Smooth muscle cell of the brain vasculature (primary cell): ENCODE measurements around the gene CACNB1.

Experiments
- DNase-seq: peaks from one replicate; pipeline ENCODE4 v3.0.0-alpha.2; 2012; ENCODE audit warnings: low read depth, low spot score

CACNB1 gene

GRCh38 chr17:39197380-39198185, at the start of gene CACNB1:
Gene CACNB1, minus strand, starts transcription at chr17:39197669. Its CDS starts 174 bp downstream, at chr17:39197495.
- DNase-seq, result peak; percentile 46

GRCh38 chr17:39246274-39246673, 48.8 kb upstream of the CACNB1 start:
- DNase-seq, result no peak

GRCh38 chr17:39244600-39245570, 47.4 kb upstream of the CACNB1 start:
- peak; percentile 76 for DNase-seq

GRCh38 chr17:39244016-39244599, 46.6 kb upstream of the CACNB1 start:
- no peak for DNase-seq

DNA sequence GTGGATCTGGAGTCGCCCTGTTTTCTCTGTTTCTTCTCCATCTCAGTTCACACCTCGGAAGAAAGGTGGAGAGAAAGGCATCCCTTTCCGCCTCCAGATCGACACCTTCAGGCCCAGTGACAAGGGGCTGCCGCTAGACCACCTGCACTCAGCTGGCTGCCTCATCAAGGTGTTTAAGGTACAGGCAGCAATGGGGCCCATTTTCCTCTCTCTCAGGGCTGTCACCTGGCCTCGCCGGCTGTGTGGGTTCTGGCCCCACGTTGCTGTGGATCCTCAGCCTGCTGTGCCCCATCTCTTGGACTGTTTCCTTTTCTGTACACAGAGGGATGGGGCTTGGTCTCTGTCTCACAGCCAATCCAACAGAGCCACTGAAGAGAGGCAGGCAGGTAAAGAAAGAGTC, 45.7 kb upstream of the CACNB1 start:
- DNase-seq, result no peak

DNA sequence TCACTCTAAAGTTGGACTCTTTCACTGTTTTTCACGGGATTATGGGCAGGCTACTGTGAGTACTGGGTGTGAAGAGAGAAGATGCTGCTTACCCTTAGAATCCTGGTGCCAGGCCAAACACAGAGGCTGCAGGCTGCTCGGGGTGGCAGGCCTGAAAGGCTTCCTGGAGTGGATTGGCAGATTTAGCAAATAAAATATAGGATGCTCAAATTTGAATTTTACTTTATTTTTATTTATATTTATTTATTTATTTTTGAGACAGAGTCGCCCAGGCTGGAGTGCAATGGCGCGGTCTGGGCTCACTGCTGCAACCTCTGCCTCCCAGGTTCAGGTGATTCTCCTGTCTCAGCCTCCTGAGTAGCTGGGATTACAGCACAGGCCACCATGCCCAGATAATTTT, 43.2 kb upstream of the CACNB1 start:
- DNase-seq, result no peak

GRCh38 chr17:39239640-39240314, 42.3 kb upstream of the CACNB1 start:
- no peak for DNase-seq

DNA sequence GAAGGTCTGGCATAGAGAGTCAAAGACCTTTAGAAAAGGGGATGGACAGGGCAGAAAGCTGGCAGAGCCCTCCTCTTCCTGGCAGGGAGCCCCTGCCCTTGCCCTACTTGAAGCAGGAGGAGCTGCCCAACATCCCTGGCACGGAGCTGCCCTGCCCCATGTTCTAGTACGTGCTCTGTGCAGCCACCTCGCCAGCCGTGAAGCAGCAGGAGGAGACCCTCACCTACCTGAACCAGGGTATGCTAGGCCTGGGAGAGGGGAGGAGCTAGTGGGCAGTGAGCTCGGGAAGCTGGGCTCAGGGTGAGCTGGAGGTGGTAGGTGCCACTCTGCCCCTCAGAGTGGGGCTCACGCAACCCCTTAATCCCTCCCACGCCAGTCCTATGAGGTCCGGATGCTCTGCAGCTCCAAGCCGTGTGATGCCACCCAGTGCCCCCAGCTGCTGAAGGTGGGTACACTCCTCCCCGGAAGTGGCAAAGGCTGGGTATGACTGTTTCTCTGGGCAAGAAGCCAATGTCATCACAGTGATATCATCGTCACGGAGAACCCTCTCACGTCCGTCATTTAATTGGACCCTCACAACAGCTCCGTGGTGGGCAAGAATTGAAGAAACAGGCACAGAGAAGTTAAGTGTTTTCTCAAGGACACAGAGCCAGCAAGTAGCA, 41.0 kb upstream of the CACNB1 start:
- no peak for DNase-seq

DNA sequence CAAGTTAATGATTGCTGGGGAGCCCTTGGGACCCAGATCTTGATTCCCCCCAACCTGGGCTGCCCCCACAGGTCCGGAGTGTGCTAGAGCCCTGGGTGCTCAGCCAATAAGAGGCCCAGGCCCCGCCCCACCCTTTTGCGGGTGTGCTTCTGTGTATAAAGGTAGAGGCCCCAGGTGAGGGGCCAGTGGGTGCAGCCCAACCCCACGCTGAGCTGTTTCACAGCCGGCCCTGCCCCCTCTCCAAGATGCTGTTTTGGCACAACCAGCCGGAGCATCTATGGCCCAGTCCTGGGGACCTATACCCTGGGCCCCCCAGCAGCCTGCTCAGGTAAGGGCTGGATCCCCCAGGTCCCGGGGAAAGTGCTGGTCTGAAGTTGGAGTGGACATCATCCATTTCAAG, 40.1 kb upstream of the CACNB1 start:
- DNase-seq, result no peak

DNA sequence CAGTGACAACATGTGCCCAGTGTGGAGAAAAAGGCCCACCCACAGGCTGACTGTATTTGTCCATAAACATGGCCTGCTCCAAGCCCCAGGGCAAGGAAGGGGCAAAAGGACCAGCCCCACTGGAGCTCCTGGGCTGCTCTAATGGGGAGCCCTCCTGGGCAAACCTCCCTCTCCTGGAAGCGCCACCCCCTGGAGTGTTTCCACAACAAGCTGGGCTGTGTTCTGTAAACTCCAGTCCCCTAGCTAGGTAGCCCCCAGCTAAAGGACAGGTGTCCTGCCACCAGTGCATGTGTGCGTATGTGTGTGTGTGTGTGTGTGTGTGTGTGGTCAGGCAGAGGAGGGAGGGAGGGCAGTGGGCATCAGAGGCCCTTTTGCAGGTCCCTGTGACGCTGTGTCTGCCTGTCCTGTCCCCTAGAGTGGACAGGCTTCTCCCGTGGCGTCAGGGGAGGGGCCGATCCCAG, 39.5 kb upstream of the CACNB1 start:
- DNase-seq, result no peak

- no peak for DNase-seq
Measured at GRCh38 chr17:39236450-39236927, 39.0 kb upstream of the CACNB1 start.

DNA sequence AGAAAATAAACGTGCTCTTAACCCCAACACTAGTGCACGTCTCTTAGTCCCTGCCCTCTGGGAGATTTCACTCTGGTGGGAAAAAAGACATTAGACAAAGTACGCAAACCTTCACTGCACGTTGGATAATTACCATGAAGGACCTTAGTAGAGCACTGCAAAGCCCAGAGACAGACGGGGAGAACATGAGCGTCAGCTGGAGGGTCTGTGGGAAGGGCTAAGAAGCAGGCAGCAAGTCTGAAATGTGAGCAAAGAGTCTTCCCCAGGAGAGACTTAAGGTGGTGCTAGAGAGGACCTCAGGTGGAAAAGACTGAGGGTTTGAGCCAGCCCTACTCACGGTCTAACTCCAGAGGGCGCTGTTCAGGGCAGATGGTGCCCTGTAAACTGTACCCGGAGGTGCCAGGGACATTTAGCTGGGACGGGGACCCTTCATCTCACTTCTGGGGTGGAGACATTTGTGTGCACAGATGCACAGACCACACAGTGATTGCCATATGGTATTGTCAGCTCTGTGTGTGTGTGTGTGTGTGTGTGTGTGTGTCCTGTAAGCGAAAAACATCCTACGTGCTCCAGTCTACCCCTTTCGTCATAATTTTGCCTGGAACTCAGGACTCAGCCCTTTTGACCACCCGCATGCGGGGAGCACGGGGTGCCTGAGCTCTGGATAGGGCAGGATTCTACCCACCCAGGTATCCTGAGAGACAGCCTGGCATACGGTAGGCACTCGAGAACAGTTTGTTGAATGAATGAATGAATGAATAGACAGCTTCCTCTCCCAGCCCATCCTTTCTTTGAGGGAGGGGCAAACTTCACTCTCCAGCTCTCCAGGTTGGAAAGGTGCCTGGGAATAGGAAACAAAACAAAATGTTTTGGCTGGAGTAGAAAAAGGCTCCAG, 38.3 kb upstream of the CACNB1 start:
- DNase-seq, result no peak

GRCh38 chr17:39231591-39232551, 34.4 kb upstream of the CACNB1 start:
- DNase-seq, result no peak

- no peak for DNase-seq
Measured at GRCh38 chr17:39231091-39231561, 33.7 kb upstream of the CACNB1 start.

DNA sequence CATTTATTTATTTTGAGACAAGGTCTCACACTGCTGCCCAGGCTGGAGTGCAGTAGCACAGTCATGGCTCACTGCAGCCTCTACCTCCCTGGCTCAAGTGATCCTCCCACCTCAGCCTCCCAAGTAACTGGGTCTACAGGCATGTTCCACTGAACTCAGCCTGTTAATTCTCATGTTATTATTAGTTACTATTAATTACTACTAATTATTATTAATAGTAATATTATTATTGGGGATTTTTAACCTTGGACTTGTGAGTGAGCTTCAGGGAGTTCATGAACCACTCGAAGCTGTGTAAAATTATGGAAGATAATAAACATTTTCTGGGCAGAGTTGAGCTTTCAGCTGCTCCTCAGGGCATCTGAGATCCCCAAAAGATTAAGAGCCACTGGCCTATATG, 32.9 kb upstream of the CACNB1 start:
- no peak for DNase-seq

GRCh38 chr17:39229274-39229913, 31.9 kb upstream of the CACNB1 start:
- DNase-seq, result no peak

- DNase-seq, result no peak
Measured at GRCh38 chr17:39227364-39227919, 30.0 kb upstream of the CACNB1 start.
